OCI-LY7 (cell line): ENCODE results near the gene CDH23. TPM values are rescaled to one million over a fixed set of nuclear protein-coding genes. Genes with fewer than 3 reads are reported as not detected.

Experiments
- BruUV-seq: library from RNA; stranded (reverse); fragments of 400-500 nt; replicated peaks from 2 replicates; lab custom pipeline; 2021; lab: Mats Ljungman, UMichigan
- CTCF ChIA-PET: fragments of 300-600 bp; sonication (Branson Sonifier 250); formaldehyde crosslinking; loops from one replicate; lab custom pipeline; 2022; ENCODE audit warnings: antibody characterized with exemption; ENCODE audit not compliant: unreplicated experiment; lab: Charles Lee
- POLR2A ChIA-PET: fragments of 300-600 bp; sonication (Branson Sonifier 250); formaldehyde crosslinking; loops from one replicate; lab custom pipeline; 2022; ENCODE audit warnings: antibody characterized with exemption; lab: Charles Lee
- DNase-seq: peaks from one replicate; pipeline ENCODE4 v3.0.0-alpha.2; 2015; ENCODE audit warnings: low spot score
- H2AFZ ChIP-seq: fragments of 200-600 bp; sonication (generic), shearing (Covaris generic); 2 replicates; pipeline ENCODE4 v1.6.1; 2014; ENCODE audit warnings: mild to moderate bottlenecking, antibody characterized with exemption, low read length, moderate library complexity
- H3K27ac ChIP-seq: fragments of 200-600 bp; sonication (generic); 2 replicates; pipeline ENCODE4 v1.5.1; 2014; ENCODE audit warnings: mixed run types, low read depth, mild to moderate bottlenecking, moderate library complexity, low read length, inconsistent platforms; ENCODE audit not compliant: poor library complexity, severe bottlenecking
- H3K36me3 ChIP-seq: fragments of 200-600 bp; sonication (generic); 2 replicates; pipeline ENCODE4 v1.6.1; 2014; ENCODE audit warnings: mild to moderate bottlenecking, antibody characterized with exemption, low read length, moderate library complexity, mixed read lengths; ENCODE audit not compliant: insufficient read depth
- H3K4me1 ChIP-seq: fragments of 200-600 bp; sonication (generic); 2 replicates; pipeline ENCODE4 v1.5.1; 2014; ENCODE audit warnings: mild to moderate bottlenecking, low read length; ENCODE audit not compliant: insufficient read depth, poor library complexity, severe bottlenecking
- H3K4me2 ChIP-seq: fragments of 200-600 bp; sonication (generic); 2 replicates; pipeline ENCODE4 v1.6.1; 2014; ENCODE audit warnings: mild to moderate bottlenecking, low read length
- H3K4me3 ChIP-seq: fragments of 200-600 bp; sonication (generic); 2 replicates; pipeline ENCODE4 v1.5.1; 2014; ENCODE audit warnings: mild to moderate bottlenecking, low read depth, low read length; ENCODE audit not compliant: poor library complexity, severe bottlenecking
- H3K79me2 ChIP-seq: fragments of 200-600 bp; sonication (generic); 2 replicates; pipeline ENCODE4 v1.6.1; 2016; ENCODE audit warnings: low read depth, mild to moderate bottlenecking, low read length, moderate library complexity, mixed read lengths; ENCODE audit not compliant: insufficient read depth
- H3K9me2 ChIP-seq: fragments of 200-600 bp; sonication (generic); 2 replicates; pipeline ENCODE4 v1.6.1; 2016; ENCODE audit warnings: mild to moderate bottlenecking, low read length, mixed read lengths; ENCODE audit not compliant: insufficient read depth
- H3K9me3 ChIP-seq: fragments of 200-600 bp; sonication (generic); 2 replicates; pipeline ENCODE4 v1.6.1; 2014; ENCODE audit warnings: mild to moderate bottlenecking, mixed run types, low read length, mixed read lengths
- H4K20me1 ChIP-seq: fragments of 200-600 bp; sonication (generic); 2 replicates; pipeline ENCODE4 v1.6.1; 2014; ENCODE audit warnings: mild to moderate bottlenecking, antibody characterized with exemption, low read length, moderate library complexity, mixed read lengths; ENCODE audit not compliant: insufficient read depth
- CTCF ChIP-seq: fragments of 200-600 bp; sonication (generic); conservative IDR thresholded peaks from 2 replicates; pipeline ENCODE4 v1.5.1; 2014; ENCODE audit warnings: mild to moderate bottlenecking, antibody characterized with exemption, low read length, moderate library complexity, mixed read lengths
- EZH2phosphoT487 ChIP-seq: fragments of 200-600 bp; sonication (generic); IDR thresholded peaks from 2 replicates; pipeline ENCODE4 v1.6.1; 2018; ENCODE audit warnings: low read depth, borderline replicate concordance, mild to moderate bottlenecking, mixed run types, antibody characterized with exemption, low read length, moderate library complexity, mixed read lengths
- intact Hi-C: fragments of 100-400 bp; cut with micrococcal nuclease; formaldehyde crosslinking; loops from one replicate; pipeline ENCODE4 v1.10.0; 2022; ENCODE audit not compliant: unreplicated experiment
- total RNA-seq, 2 experiments: library from RNA; depleted of rRNA in 1 of 2; stranded (reverse); fragments of >200 nt in 1 of 2; shearing (Covaris generic) in 1 of 2; gene quantifications; 2 replicates each; pipeline ENCODE4 v1.2.3, GENCODE V29; 2014 to 2022

Gene CDH23
- total RNA-seq, 2 experiments from 2014 or later = 0.92 to 9.9 TPM

- Histone ChIP-seq H3K36me3 (no peaks in the 10 kb centered on the region), H3K9me3 (no peaks in the 10 kb centered on the region), H3K79me2 (no peaks in the 10 kb centered on the region), H3K4me1 (no peaks in the 10 kb centered on the region), H3K4me2 (no peak overlapping the region), H3K27ac (no peak overlapping the region), H3K9me2 (no peaks in the 10 kb centered on the region), H2AFZ (no peak overlapping the region), H4K20me1 (no peaks in the 10 kb centered on the region), H3K4me3 (no peak overlapping the region)
- POLR2A ChIA-PET = interaction anchor here (0.6 to 0.7 kb wide), 2 partner anchors 53 to 98 kb away, joined by 3 read pairs; partner anchors contain the start of gene VSIR
- intact Hi-C loops = no loop called here
- CTCF ChIA-PET = interaction anchor here (1.0 kb wide), 1 partner anchor 22 kb away, joined by 3 read pairs; no protein-coding TSS in a partner anchor
- no TSS peak for BruUV-seq
- no peak for TF ChIP-seq CTCF
- no peak for TF ChIP-seq EZH2phosphoT487
- DNase-seq = no peak
Measured at GRCh38 chr10:71675295-71675970, 278.7 kb downstream of the CDH23 start.

GRCh38 chr10:71677261-71677660 lies 280.5 kb downstream of the CDH23 start:
- H3K9me2 ChIP-seq = no peaks in the 10 kb centered on the region
- ChIA-PET CTCF (no interaction called here), POLR2A (no interaction called here)
- no peak overlapping the region for H2AFZ ChIP-seq
- intact Hi-C loops = no loop called here
- no peak overlapping the region for H3K27ac ChIP-seq
- TF ChIP-seq EZH2phosphoT487 (no peak), CTCF (no peak)
- H3K4me2 ChIP-seq = no peak overlapping the region
- H3K9me3 ChIP-seq = no peaks in the 10 kb centered on the region
- H3K4me3 ChIP-seq = no peak overlapping the region
- no peaks in the 10 kb centered on the region for H3K36me3 ChIP-seq
- DNase-seq = no peak
- no TSS peak for BruUV-seq
- H3K79me2 ChIP-seq = no peaks in the 10 kb centered on the region
- H4K20me1 ChIP-seq = no peaks in the 10 kb centered on the region
- no peaks in the 10 kb centered on the region for H3K4me1 ChIP-seq

GRCh38 chr10:71678057-71678805 lies 281.5 kb downstream of the CDH23 start:
- Histone ChIP-seq H3K9me2 (no peaks in the 10 kb centered on the region), H2AFZ (no peak overlapping the region), H3K27ac (no peak overlapping the region), H3K4me1 (no peaks in the 10 kb centered on the region), H3K36me3 (no peaks in the 10 kb centered on the region), H4K20me1 (no peaks in the 10 kb centered on the region), H3K79me2 (no peaks in the 10 kb centered on the region), H3K9me3 (no peaks in the 10 kb centered on the region), H3K4me2 (no peak overlapping the region), H3K4me3 (no peak overlapping the region)
- TF ChIP-seq CTCF = no peak
- no peak for TF ChIP-seq EZH2phosphoT487
- ChIA-PET POLR2A (no interaction called here), CTCF (no interaction called here)
- DNase-seq = no peak
- intact Hi-C loops = no loop called here
- BruUV-seq = no TSS peak
